ENCODE results near the gene TP53BP2. TPM values are rescaled to one million over a fixed set of nuclear protein-coding genes. Genes with fewer than 3 reads are reported as not detected.
"Not testable (repeated sequence)": the region's sequence is repeated elsewhere in the genome, so short reads cannot be mapped to it uniquely, and the experiment has no call there.

TP53BP2 gene
- total RNA-seq, 1 donor from 2014 or later, result 34.4 TPM

DNA sequence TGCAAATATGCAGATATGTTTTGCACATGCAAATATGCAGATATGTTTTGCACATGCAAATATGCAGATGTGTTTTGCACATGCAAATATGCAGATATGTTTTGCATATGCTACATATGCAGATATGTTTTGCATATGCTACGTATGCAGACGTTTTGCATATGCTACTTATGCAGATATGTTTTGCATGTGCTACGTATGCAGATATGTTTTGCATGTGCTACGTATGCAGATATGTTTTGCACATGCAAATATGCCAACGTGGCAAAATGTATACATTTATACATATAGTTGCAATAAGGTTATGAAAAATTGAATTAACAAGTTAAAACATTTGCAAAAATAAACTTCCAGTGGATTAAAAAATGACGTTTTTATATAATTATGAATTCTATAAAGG, 30.8 kb upstream of the TP53BP2 start:
- H3K9ac ChIP-seq (ENCODE audit: low read depth in 1 of 3, low read length in 3 of 3), result no peak overlapping the region

GRCh38 chr1:223873044-223873443, 27.3 kb upstream of the TP53BP2 start:
- H3K9ac ChIP-seq (ENCODE audit: low read depth in 1 of 3, low read length in 3 of 3), result no peak overlapping the region
- no peak overlapping the region for H3K27ac ChIP-seq (ENCODE audit: low read depth, low read length)
- no peaks in the 10 kb centered on the region for H3K4me1 ChIP-seq (ENCODE audit: control insufficient read depth in 3 of 3, insufficient read depth in 3 of 3, low read length in 3 of 3)
- H3K9me3 ChIP-seq (ENCODE audit: control insufficient read depth in 3 of 3, low read length in 3 of 3), result no peaks in the 10 kb centered on the region
- no peaks in the 10 kb centered on the region for H3K36me3 ChIP-seq (ENCODE audit: control insufficient read depth in 3 of 3, insufficient read depth in 3 of 3, low read length in 3 of 3)
- H3K4me3 ChIP-seq (ENCODE audit: low read length in 3 of 3), result no peak overlapping the region
- H3K27me3 ChIP-seq (ENCODE audit: control insufficient read depth in 3 of 3, insufficient read depth in 3 of 3, low read length in 3 of 3), result peaks cover 0 to 2% (median 0%) of the 10 kb centered on the region in 3 donors

More for the DNA sequence above, 30.8 kb upstream of the TP53BP2 start:
- H3K9me3 ChIP-seq (ENCODE audit: control insufficient read depth in 3 of 3, low read length in 3 of 3), result no peaks in the 10 kb centered on the region
- H3K27ac ChIP-seq (ENCODE audit: low read depth, low read length), result no peak overlapping the region
- H3K4me1 ChIP-seq (ENCODE audit: control insufficient read depth in 3 of 3, insufficient read depth in 3 of 3, low read length in 3 of 3), result no peaks in the 10 kb centered on the region
- no peaks in the 10 kb centered on the region for H3K36me3 ChIP-seq (ENCODE audit: control insufficient read depth in 3 of 3, insufficient read depth in 3 of 3, low read length in 3 of 3)
- no peak overlapping the region for H3K4me3 ChIP-seq (ENCODE audit: low read length in 3 of 3)
- H3K27me3 ChIP-seq (ENCODE audit: control insufficient read depth in 3 of 3, insufficient read depth in 3 of 3, low read length in 3 of 3), result peaks cover 0 to 2% (median 0%) of the 10 kb centered on the region in 3 donors

DNA sequence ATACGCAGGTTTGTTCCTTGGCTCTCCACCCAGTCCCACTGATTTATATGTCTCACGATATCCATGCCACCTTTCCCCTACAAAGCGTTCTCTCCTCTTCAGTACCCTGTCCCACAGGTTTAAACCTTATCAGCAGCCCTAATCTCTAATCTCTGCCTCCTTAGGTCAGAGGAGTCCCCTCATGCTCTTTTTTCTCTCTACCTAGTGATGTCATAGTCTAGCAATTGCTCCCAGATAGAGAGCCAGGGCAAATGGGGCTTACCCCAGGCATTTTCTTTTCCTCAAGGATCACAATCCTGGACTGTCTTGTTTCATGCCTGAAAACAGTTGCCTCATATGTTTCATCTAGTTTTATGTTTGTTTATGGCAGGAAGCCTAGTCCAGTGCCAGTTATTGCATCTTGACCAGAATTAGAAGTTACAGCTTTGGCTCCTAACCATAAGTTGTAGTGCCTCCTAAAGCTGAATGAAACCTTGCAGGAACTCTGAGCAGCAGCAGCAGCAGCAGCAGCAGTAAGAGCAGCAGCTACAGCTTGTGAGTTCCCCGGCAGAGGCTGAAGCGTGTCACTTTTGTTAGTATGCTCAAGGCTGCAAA, 26.7 kb upstream of the TP53BP2 start:
- Histone ChIP-seq H3K9ac (ENCODE audit: low read depth in 1 of 3, low read length in 3 of 3) (no peak overlapping the region), H3K27ac (ENCODE audit: low read depth, low read length) (no peak overlapping the region), H3K4me1 (ENCODE audit: control insufficient read depth in 3 of 3, insufficient read depth in 3 of 3, low read length in 3 of 3) (no peaks in the 10 kb centered on the region), H3K27me3 (ENCODE audit: control insufficient read depth in 3 of 3, insufficient read depth in 3 of 3, low read length in 3 of 3) (peaks cover 0 to 2% (median 0%) of the 10 kb centered on the region in 3 donors), H3K4me3 (ENCODE audit: low read length in 3 of 3) (no peak overlapping the region), H3K36me3 (ENCODE audit: control insufficient read depth in 3 of 3, insufficient read depth in 3 of 3, low read length in 3 of 3) (no peaks in the 10 kb centered on the region), H3K9me3 (ENCODE audit: control insufficient read depth in 3 of 3, low read length in 3 of 3) (no peaks in the 10 kb centered on the region)

GRCh38 chr1:223870617-223871574, 25.1 kb upstream of the TP53BP2 start:
- no peak overlapping the region for H3K4me3 ChIP-seq (ENCODE audit: low read length in 3 of 3)
- H3K4me1 ChIP-seq (ENCODE audit: control insufficient read depth in 3 of 3, insufficient read depth in 3 of 3, low read length in 3 of 3), result no peaks in the 10 kb centered on the region

DNA sequence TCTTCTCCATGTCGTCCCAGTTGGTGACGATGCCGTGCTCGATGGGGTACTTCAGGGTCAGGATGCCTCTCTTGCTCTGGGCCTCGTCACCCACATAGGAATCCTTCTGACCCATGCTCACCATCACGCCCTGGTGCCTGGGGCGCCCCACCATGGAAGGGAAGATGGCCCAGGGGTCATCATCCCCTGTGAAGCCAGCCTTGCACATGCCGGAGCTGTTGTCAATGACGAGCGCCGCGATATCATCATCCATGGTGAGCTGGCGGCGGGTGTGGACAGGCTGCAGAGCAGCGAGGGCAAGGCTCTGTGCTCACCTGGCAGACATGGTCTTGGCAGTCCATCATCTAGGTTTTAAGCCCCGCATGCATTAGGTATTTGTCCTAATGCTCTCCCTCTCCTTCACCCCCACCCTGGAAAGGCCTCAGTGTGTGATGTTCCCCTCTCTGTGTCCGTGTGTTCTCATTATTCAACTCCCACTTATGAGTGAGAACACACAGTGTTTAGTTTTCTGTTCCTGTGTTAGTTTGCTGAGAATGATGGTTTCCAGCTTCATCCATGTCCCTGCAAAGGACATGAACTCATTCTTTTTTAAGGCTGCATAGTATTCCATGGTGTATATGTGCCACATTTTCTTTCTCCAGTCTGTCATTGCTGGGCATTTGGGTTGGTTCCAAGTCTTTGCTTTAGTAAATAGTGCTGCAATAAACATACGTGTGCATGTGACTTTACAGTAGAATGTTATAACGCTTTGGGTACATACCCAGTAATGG, 19.0 kb upstream of the TP53BP2 start:
- H3K9me3 ChIP-seq (ENCODE audit: control insufficient read depth in 3 of 3, low read length in 3 of 3); H3K36me3 ChIP-seq (ENCODE audit: control insufficient read depth in 3 of 3, insufficient read depth in 3 of 3, low read length in 3 of 3); H3K4me3 ChIP-seq (ENCODE audit: low read length in 3 of 3); H3K9ac ChIP-seq (ENCODE audit: low read depth in 1 of 3, low read length in 3 of 3); H3K27me3 ChIP-seq (ENCODE audit: control insufficient read depth in 3 of 3, insufficient read depth in 3 of 3, low read length in 3 of 3); H3K27ac ChIP-seq (ENCODE audit: low read depth, low read length); H3K4me1 ChIP-seq (ENCODE audit: control insufficient read depth in 3 of 3, insufficient read depth in 3 of 3, low read length in 3 of 3): not testable (repeated sequence)

More at GRCh38 chr1:223870617-223871574, 25.1 kb upstream of the TP53BP2 start:
- peaks cover 0 to 2% (median 0%) of the 10 kb centered on the region in 3 donors for H3K27me3 ChIP-seq (ENCODE audit: control insufficient read depth in 3 of 3, insufficient read depth in 3 of 3, low read length in 3 of 3)
- H3K36me3 ChIP-seq (ENCODE audit: control insufficient read depth in 3 of 3, insufficient read depth in 3 of 3, low read length in 3 of 3), result no peaks in the 10 kb centered on the region
- no peak overlapping the region for H3K27ac ChIP-seq (ENCODE audit: low read depth, low read length)
- H3K9ac ChIP-seq (ENCODE audit: low read depth in 1 of 3, low read length in 3 of 3), result no peak overlapping the region
- no peaks in the 10 kb centered on the region for H3K9me3 ChIP-seq (ENCODE audit: control insufficient read depth in 3 of 3, low read length in 3 of 3)

DNA sequence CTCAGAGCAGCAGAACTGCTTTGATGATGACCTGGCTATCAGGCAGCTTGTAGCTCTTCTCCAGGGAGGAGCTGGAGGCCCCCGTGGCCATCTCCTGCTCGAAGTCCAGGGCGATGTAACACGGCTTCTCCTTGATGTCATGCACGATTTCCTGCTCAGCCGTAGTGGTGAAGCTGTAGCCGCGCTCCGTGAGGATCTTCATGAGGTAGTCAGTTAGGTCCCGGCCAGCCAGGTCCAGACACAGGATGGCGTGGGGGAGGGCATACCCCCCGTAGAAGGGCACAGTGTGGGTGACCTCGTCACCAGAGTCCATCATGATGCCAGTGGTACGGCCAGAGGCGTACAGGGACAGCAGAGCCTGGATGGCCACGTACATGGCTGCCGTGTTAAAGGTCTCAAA, 18.3 kb upstream of the TP53BP2 start:
- no peaks in the 10 kb centered on the region for H3K36me3 ChIP-seq (ENCODE audit: control insufficient read depth in 3 of 3, insufficient read depth in 3 of 3, low read length in 3 of 3)
- H3K4me3 ChIP-seq (ENCODE audit: low read length in 3 of 3), result no peak overlapping the region
- H3K27ac ChIP-seq (ENCODE audit: low read depth, low read length), result no peak overlapping the region
- no peak overlapping the region for H3K9ac ChIP-seq (ENCODE audit: low read depth in 1 of 3, low read length in 3 of 3)
- no peaks in the 10 kb centered on the region for H3K9me3 ChIP-seq (ENCODE audit: control insufficient read depth in 3 of 3, low read length in 3 of 3)
- no peaks in the 10 kb centered on the region for H3K27me3 ChIP-seq (ENCODE audit: control insufficient read depth in 3 of 3, insufficient read depth in 3 of 3, low read length in 3 of 3)
- no peaks in the 10 kb centered on the region for H3K4me1 ChIP-seq (ENCODE audit: control insufficient read depth in 3 of 3, insufficient read depth in 3 of 3, low read length in 3 of 3)

GRCh38 chr1:223861904-223862303, 16.2 kb upstream of the TP53BP2 start:
- Histone ChIP-seq H3K27me3 (ENCODE audit: control insufficient read depth in 3 of 3, insufficient read depth in 3 of 3, low read length in 3 of 3) (no peaks in the 10 kb centered on the region), H3K4me3 (ENCODE audit: low read length in 3 of 3) (no peak overlapping the region), H3K27ac (ENCODE audit: low read depth, low read length) (no peak overlapping the region), H3K9me3 (ENCODE audit: control insufficient read depth in 3 of 3, low read length in 3 of 3) (no peaks in the 10 kb centered on the region), H3K36me3 (ENCODE audit: control insufficient read depth in 3 of 3, insufficient read depth in 3 of 3, low read length in 3 of 3) (no peaks in the 10 kb centered on the region), H3K4me1 (ENCODE audit: control insufficient read depth in 3 of 3, insufficient read depth in 3 of 3, low read length in 3 of 3) (no peaks in the 10 kb centered on the region), H3K9ac (ENCODE audit: low read depth in 1 of 3, low read length in 3 of 3) (no peak overlapping the region)

DNA sequence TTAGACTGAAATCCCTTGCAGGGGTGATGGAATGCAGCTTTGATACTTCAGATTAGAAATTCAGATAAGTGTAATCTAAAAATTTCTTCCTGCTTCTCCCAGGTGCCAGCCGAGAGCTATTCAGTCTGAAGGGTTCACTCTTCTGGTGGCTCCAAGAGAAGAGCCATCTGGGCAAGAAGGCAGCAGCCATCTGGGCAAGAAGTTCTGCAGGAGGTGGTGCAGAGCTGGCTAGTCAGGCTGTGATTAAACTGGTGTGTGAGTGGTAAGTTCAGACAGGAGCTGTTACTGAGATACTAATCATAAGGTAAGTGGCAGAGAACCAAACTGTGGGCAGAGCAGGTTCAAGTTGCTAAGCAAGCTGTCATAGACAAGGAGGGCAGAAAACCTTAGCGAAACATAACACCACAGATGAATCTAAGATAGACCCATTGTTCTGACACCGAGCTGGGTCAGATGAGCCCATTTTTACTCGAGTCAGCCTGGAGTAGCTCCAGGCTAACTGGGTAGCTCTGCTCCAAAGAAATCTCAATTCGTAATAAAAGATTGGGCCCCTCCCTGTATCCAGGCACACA, 14.4 kb upstream of the TP53BP2 start:
- no peaks in the 10 kb centered on the region for H3K36me3 ChIP-seq (ENCODE audit: control insufficient read depth in 3 of 3, insufficient read depth in 3 of 3, low read length in 3 of 3)
- no peaks in the 10 kb centered on the region for H3K27me3 ChIP-seq (ENCODE audit: control insufficient read depth in 3 of 3, insufficient read depth in 3 of 3, low read length in 3 of 3)
- no peaks in the 10 kb centered on the region for H3K4me1 ChIP-seq (ENCODE audit: control insufficient read depth in 3 of 3, insufficient read depth in 3 of 3, low read length in 3 of 3)
- no peak overlapping the region for H3K9ac ChIP-seq (ENCODE audit: low read depth in 1 of 3, low read length in 3 of 3)
- H3K4me3 ChIP-seq (ENCODE audit: low read length in 3 of 3), result no peak overlapping the region
- no peaks in the 10 kb centered on the region for H3K9me3 ChIP-seq (ENCODE audit: control insufficient read depth in 3 of 3, low read length in 3 of 3)
- no peak overlapping the region for H3K27ac ChIP-seq (ENCODE audit: low read depth, low read length)

DNA sequence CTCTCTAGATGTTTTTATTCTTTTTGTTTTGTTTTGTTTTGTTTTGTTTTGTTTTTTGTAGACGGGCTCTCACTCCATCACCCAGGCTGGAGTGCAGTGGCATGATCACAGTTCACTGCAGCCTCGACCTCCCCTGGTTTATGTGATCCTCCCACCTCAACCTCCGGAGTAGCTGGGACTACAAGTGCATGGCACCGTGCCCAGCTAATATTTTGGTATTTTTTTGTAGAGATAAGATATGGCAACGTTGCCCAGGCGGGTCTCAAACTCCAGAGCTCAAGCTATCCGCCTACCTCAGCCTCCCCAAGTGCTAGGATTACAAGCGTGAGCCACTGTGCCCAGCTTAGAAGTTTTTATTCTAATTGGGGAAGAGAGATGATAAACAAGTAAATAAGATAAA, 13.3 kb upstream of the TP53BP2 start:
- Histone ChIP-seq H3K27ac (ENCODE audit: low read depth, low read length) (no peak overlapping the region), H3K9ac (ENCODE audit: low read depth in 1 of 3, low read length in 3 of 3) (no peak overlapping the region), H3K27me3 (ENCODE audit: control insufficient read depth in 3 of 3, insufficient read depth in 3 of 3, low read length in 3 of 3) (no peaks in the 10 kb centered on the region), H3K4me3 (ENCODE audit: low read length in 3 of 3) (no peak overlapping the region), H3K36me3 (ENCODE audit: control insufficient read depth in 3 of 3, insufficient read depth in 3 of 3, low read length in 3 of 3) (no peaks in the 10 kb centered on the region), H3K9me3 (ENCODE audit: control insufficient read depth in 3 of 3, low read length in 3 of 3) (no peaks in the 10 kb centered on the region), H3K4me1 (ENCODE audit: control insufficient read depth in 3 of 3, insufficient read depth in 3 of 3, low read length in 3 of 3) (no peaks in the 10 kb centered on the region)
